Neural cell (in vitro differentiated cells): ENCODE measurements around the gene DDX4. TPM values are rescaled to one million over a fixed set of nuclear protein-coding genes. Genes with fewer than 3 reads are reported as not detected.

Experiments
- H2AFZ ChIP-seq: fragments of 200-600, 300-800 bp; sonication (generic), shearing (Covaris generic); 2 replicates; pipeline ENCODE4 v1.6.0; 2014; ENCODE audit warnings: low read depth, mild to moderate bottlenecking, antibody characterized with exemption, low read length, moderate library complexity
- H3F3A ChIP-seq: fragments of 200-600 bp; shearing (Covaris generic); 2 replicates; pipeline ENCODE4 v1.6.1; 2016; ENCODE audit warnings: mild to moderate bottlenecking, moderate library complexity, mixed read lengths, antibody characterized with exemption, low read length; ENCODE audit not compliant: insufficient read depth, poor library complexity, severe bottlenecking
- H3K27ac ChIP-seq: fragments of 200-600, 300-800 bp; sonication (generic), shearing (Covaris generic); 2 replicates; pipeline ENCODE4 v1.5.1; 2014; ENCODE audit warnings: mild to moderate bottlenecking, low read length, moderate library complexity
- H3K27me3 ChIP-seq: fragments of 300-800, 200-600 bp; sonication (generic), shearing (Covaris generic); 2 replicates; pipeline ENCODE4 v1.6.0; 2014; ENCODE audit warnings: mild to moderate bottlenecking, low read depth, low read length, moderate library complexity; ENCODE audit not compliant: insufficient read depth
- H3K36me3 ChIP-seq: fragments of 300-800, 200-600 bp; sonication (generic), shearing (Covaris generic); 2 replicates; pipeline ENCODE4 v1.5.1; 2014; ENCODE audit warnings: mild to moderate bottlenecking, antibody characterized with exemption, low read length, moderate library complexity; ENCODE audit not compliant: insufficient read depth
- H3K4me2 ChIP-seq: fragments of 300-800, 200-600 bp; sonication (generic), shearing (Covaris generic); 2 replicates; pipeline ENCODE4 v1.6.0; 2014; ENCODE audit warnings: mild to moderate bottlenecking, low read length
- H3K4me3 ChIP-seq: fragments of 300-800, 200-600 bp; sonication (generic), shearing (Covaris generic); 2 replicates; pipeline ENCODE4 v1.5.1; 2014; ENCODE audit warnings: mild to moderate bottlenecking, low read length, moderate library complexity
- H3K79me2 ChIP-seq: fragments of 200-600 bp; shearing (Covaris generic); replicated peaks from 2 replicates; pipeline ENCODE4 v1.6.0; 2014; ENCODE audit warnings: mild to moderate bottlenecking, low read length, moderate library complexity; ENCODE audit not compliant: insufficient read depth
- H3K9ac ChIP-seq: fragments of 300-800, 200-600 bp; sonication (generic), shearing (Covaris generic); 2 replicates; pipeline ENCODE4 v1.6.1; 2016; ENCODE audit warnings: mild to moderate bottlenecking, low read length, mixed read lengths
- H3K9me2 ChIP-seq: fragments of 200-600 bp; shearing (Covaris generic); 2 replicates; pipeline ENCODE4 v1.6.1; 2016; ENCODE audit warnings: mild to moderate bottlenecking, low read length, mixed read lengths; ENCODE audit not compliant: insufficient read depth
- H3K9me3 ChIP-seq: fragments of 200-600, 300-800 bp; sonication (generic), shearing (Covaris generic); 2 replicates; pipeline ENCODE4 v1.6.1; 2016; ENCODE audit warnings: mild to moderate bottlenecking, mixed run types, low read length, moderate library complexity, mixed read lengths
- H4K20me1 ChIP-seq: fragments of 200-600 bp; shearing (Covaris generic); 2 replicates; pipeline ENCODE4 v1.6.1; 2016; ENCODE audit warnings: mild to moderate bottlenecking, mixed run types; ENCODE audit not compliant: insufficient read depth
- EP300 ChIP-seq: fragments of 450-650 bp; conservative IDR thresholded peaks from 2 replicates; pipeline ENCODE4 v1.6.1; 2014; ENCODE audit warnings: antibody characterized with exemption, mild to moderate bottlenecking, moderate library complexity; ENCODE audit not compliant: poor library complexity, severe bottlenecking
- EZH2 ChIP-seq: fragments of 200-600, 300-800 bp; shearing (Covaris generic), sonication (generic); IDR thresholded peaks from 2 replicates; pipeline ENCODE4 v1.6.1; 2014; ENCODE audit warnings: antibody characterized with exemption, low read length, borderline replicate concordance, mild to moderate bottlenecking; ENCODE audit not compliant: insufficient read depth, poor library complexity, severe bottlenecking
- MXI1 ChIP-seq: fragments of 450-650 bp; conservative IDR thresholded peaks from 2 replicates; pipeline ENCODE4 v1.6.1; 2014; ENCODE audit warnings: antibody characterized with exemption, mild to moderate bottlenecking; ENCODE audit not compliant: poor library complexity, severe bottlenecking
- POLR2AphosphoS5 ChIP-seq: IDR thresholded peaks from 2 replicates; pipeline ENCODE4 v1.6.1; 2012
- RAD21 ChIP-seq: fragments of 450-650 bp; conservative IDR thresholded peaks from 2 replicates; pipeline ENCODE4 v1.6.1; 2014; ENCODE audit warnings: antibody characterized with exemption, mild to moderate bottlenecking, moderate library complexity
- REST ChIP-seq: IDR thresholded peaks from 2 replicates; pipeline ENCODE4 v1.6.1; 2012; ENCODE audit warnings: borderline replicate concordance
- SMC3 ChIP-seq: fragments of 450-650 bp; conservative IDR thresholded peaks from 2 replicates; pipeline ENCODE4 v1.6.1; 2014; ENCODE audit warnings: antibody characterized with exemption, mild to moderate bottlenecking, moderate library complexity; ENCODE audit not compliant: poor library complexity
- polyA minus RNA-seq: library from RNA; depleted of rRNA, polyadenylated mRNA; stranded (reverse); fragments of >200 nt; gene quantifications from 2 replicates; pipeline ENCODE4 v1.2.3, GENCODE V29; 2014
- polyA plus RNA-seq: library from polyadenylated mRNA; depleted of rRNA; stranded (reverse); fragments of >200 nt; gene quantifications from 2 replicates; pipeline ENCODE4 v1.2.3, GENCODE V29; 2014
- TF ChIP-seq, protein P1 (sequence below): fragments of 450-650 bp; IDR thresholded peaks from 2 replicates; pipeline ENCODE4 v1.5.1; 2014; ENCODE audit warnings: antibody characterized with exemption, mild to moderate bottlenecking, moderate library complexity; ENCODE audit not compliant: poor library complexity, severe bottlenecking

DDX4 gene
- polyA plus RNA-seq (0.43 and 0.54 TPM in 2 replicates), polyA minus RNA-seq (0.49 TPM in 1 of 2 replicates, not detected in the other)

GRCh38 chr5:55737793-55738192 lies at the start of gene DDX4:
Gene DDX4 (plus strand): TSS chr5:55738061. CDS start chr5:55738964, 903 bp downstream.
- H3K9ac ChIP-seq, result no peak within 1 kb of the TSS
- H3K27ac ChIP-seq, result no peak within 1 kb of the TSS
- H4K20me1 ChIP-seq, result no peaks in the 10 kb centered on the region
- H3K9me3 ChIP-seq, result no peaks in the 10 kb centered on the region
- H3K27me3 ChIP-seq, result no peaks in the 10 kb centered on the region
- no peaks in the 10 kb centered on the region for H3F3A ChIP-seq
- TF ChIP-seq POLR2AphosphoS5 (no peak), EP300 (no peak), RAD21 (no peak)
- no peaks in the 10 kb centered on the region for H3K9me2 ChIP-seq
- H3K36me3 ChIP-seq, result no peaks in the 10 kb centered on the region
- no peak within 1 kb of the TSS for H3K4me2 ChIP-seq
- H3K79me2 ChIP-seq, result no peaks in the 10 kb centered on the region
- H3K4me3 ChIP-seq, result no peak within 1 kb of the TSS
- H2AFZ ChIP-seq, result no peak within 1 kb of the TSS

- Histone ChIP-seq H3K27ac (no peak overlapping the region), H3K9me3 (no peaks in the 10 kb centered on the region), H3K27me3 (no peaks in the 10 kb centered on the region), H3K36me3 (no peaks in the 10 kb centered on the region), H4K20me1 (no peaks in the 10 kb centered on the region), H3K79me2 (no peaks in the 10 kb centered on the region), H3K4me3 (no peak overlapping the region), H3K9ac (no peak overlapping the region), H2AFZ (no peak overlapping the region), H3F3A (no peaks in the 10 kb centered on the region), H3K4me2 (no peak overlapping the region), H3K9me2 (no peaks in the 10 kb centered on the region)
- TF ChIP-seq, protein P1, sequence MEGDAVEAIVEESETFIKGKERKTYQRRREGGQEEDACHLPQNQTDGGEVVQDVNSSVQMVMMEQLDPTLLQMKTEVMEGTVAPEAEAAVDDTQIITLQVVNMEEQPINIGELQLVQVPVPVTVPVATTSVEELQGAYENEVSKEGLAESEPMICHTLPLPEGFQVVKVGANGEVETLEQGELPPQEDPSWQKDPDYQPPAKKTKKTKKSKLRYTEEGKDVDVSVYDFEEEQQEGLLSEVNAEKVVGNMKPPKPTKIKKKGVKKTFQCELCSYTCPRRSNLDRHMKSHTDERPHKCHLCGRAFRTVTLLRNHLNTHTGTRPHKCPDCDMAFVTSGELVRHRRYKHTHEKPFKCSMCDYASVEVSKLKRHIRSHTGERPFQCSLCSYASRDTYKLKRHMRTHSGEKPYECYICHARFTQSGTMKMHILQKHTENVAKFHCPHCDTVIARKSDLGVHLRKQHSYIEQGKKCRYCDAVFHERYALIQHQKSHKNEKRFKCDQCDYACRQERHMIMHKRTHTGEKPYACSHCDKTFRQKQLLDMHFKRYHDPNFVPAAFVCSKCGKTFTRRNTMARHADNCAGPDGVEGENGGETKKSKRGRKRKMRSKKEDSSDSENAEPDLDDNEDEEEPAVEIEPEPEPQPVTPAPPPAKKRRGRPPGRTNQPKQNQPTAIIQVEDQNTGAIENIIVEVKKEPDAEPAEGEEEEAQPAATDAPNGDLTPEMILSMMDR, result peak; percentile 78
- peak; percentile 78 for TF ChIP-seq RAD21
- TF ChIP-seq EZH2, result no peak
- no peak for TF ChIP-seq MXI1
- TF ChIP-seq SMC3, result peak; percentile 78
- TF ChIP-seq POLR2AphosphoS5, result no peak
- no peak for TF ChIP-seq EP300
- no peak for TF ChIP-seq REST
These were observed 46.4 kb upstream of the DDX4 start for GRCh38 chr5:55691265-55692105.
